ENCODE results near the gene TMEM63A. TPM values are rescaled to one million over a fixed set of nuclear protein-coding genes. Genes with fewer than 3 reads are reported as not detected.

TMEM63A gene
- total and polyA plus RNA-seq, 2 of the 13 experiments (the other 11 are each of a cell fraction or from before 2014, with no cell fraction given) = 23.9 to 53.3 TPM

- TF ChIP-seq MTF1 (CRISPR knock-in tag; IDR thresholded peaks at IDR 0.05) (0 out of 2 replicates have a peak, but pooled peaks have one; percentile 55), POGZ (CRISPR knock-in tag; IDR thresholded peaks at IDR 0.05) (0 out of 2 replicates have a peak, but pooled peaks have one; percentile 3), MTF2 (CRISPR knock-in tag; IDR thresholded peaks at IDR 0.05; ENCODE audit: borderline replicate concordance) (peak; percentile 70; the same call in 1 of the 2 replicates), MEIS1 (CRISPR knock-in tag; IDR thresholded peaks at IDR 0.05; ENCODE audit: borderline replicate concordance) (peak; percentile 22; the same call in 1 of the 2 replicates), HOXA9 (CRISPR knock-in tag; IDR thresholded peaks at IDR 0.05; ENCODE audit: borderline replicate concordance) (no peak), ETV5 (CRISPR knock-in tag; IDR thresholded peaks at IDR 0.05; ENCODE audit: borderline replicate concordance) (0 out of 2 replicates have a peak, but pooled peaks have one; percentile 13), PLSCR1 (CRISPR knock-in tag; IDR thresholded peaks at IDR 0.05; ENCODE audit: borderline replicate concordance) (0 out of 2 replicates have a peak, but pooled peaks have one; percentile 10), GTF2F1 (IDR thresholded peaks at IDR 0.05; ENCODE audit: low read length) (no peak), ZNF30 (CRISPR knock-in tag; IDR thresholded peaks at IDR 0.05) (0 out of 2 replicates have a peak, but pooled peaks have one; percentile 77), AGO1 (IDR thresholded peaks at IDR 0.05; ENCODE audit: low read depth, low read length, poor library complexity, severe bottlenecking) (peak; percentile 15), POLR2A (IDR thresholded peaks at IDR 0.05; ENCODE audit: insufficient read depth in 1 of 2, low read depth in 2 of 2, low read length in 2 of 2) (peak in 1 of 2 experiments; percentile 11; a peak in 1 of 4 replicates), ZNF776 (CRISPR knock-in tag; IDR thresholded peaks at IDR 0.05) (peak; percentile 8; the same call in 1 of the 2 replicates), KDM5B (CRISPR knock-in tag; IDR thresholded peaks at IDR 0.05; ENCODE audit: borderline replicate concordance) (peak; percentile 14; the same call in 1 of the 2 replicates), ZNF296 (CRISPR knock-in tag; conservative IDR thresholded peaks at IDR 0.05) (0 out of 2 replicates have a peak, but pooled peaks have one; percentile 2), ZNF768 (CRISPR knock-in tag; IDR thresholded peaks at IDR 0.05) (peak; percentile 38; the same call in 1 of the 2 replicates), GFI1 (CRISPR knock-in tag; IDR thresholded peaks at IDR 0.05; ENCODE audit: borderline replicate concordance) (peak; percentile 65), ZFP82 (CRISPR knock-in tag; IDR thresholded peaks at IDR 0.05; ENCODE audit: borderline replicate concordance) (peak; percentile 86; the same call in 1 of the 2 replicates), ZNF790 (CRISPR knock-in tag; IDR thresholded peaks at IDR 0.05; ENCODE audit: borderline replicate concordance) (0 out of 2 replicates have a peak, but pooled peaks have one; percentile 74), RBFOX2 (IDR thresholded peaks at IDR 0.05; ENCODE audit: low read depth, low read length) (peak; percentile 0; the same call in 1 of the 2 replicates), CBFB (CRISPR knock-in tag; IDR thresholded peaks at IDR 0.05) (no peak), NCOA1 (CRISPR knock-in tag; IDR thresholded peaks at IDR 0.05) (peak; percentile 44; the same call in 1 of the 2 replicates), KDM5A (IDR thresholded peaks at IDR 0.05; ENCODE audit: borderline replicate concordance, low read length) (0 out of 2 replicates have a peak, but pooled peaks have one; percentile 30), ZBTB38 (CRISPR knock-in tag; IDR thresholded peaks at IDR 0.05) (no peak), ZNF501 (CRISPR knock-in tag; IDR thresholded peaks at IDR 0.05) (0 out of 2 replicates have a peak, but pooled peaks have one; percentile 46)
These were observed 775 bp upstream of the TMEM63A start (continued) for GRCh38 chr1:225882694-225883615.

Measured in HepG2 (cell line).